Upper lobe of left lung (tissue), 4 donors: ENCODE data around the gene DENND1A.

Experiments used
- POLR2AphosphoS5 ChIP-seq, 2 donors: sonication (generic); formaldehyde crosslinking; IDR thresholded peaks; one replicate each; pipeline ENCODE4 v1.5.1; 2017; ENCODE audit warnings: antibody characterized with exemption in 2 of 2
- TF ChIP-seq, protein P1 (sequence below), 6 experiments: fragments of 450-650 bp in 4 of 6; fragments of 200-600 bp in 2 of 6; sonication (generic) in 2 of 6; IDR thresholded peaks; one replicate each; pipeline ENCODE4 v1.5.1; 2016 to 2019; ENCODE audit warnings: antibody characterized with exemption in 6 of 6

GRCh38 chr9:123846966-123847365 lies 83.0 kb downstream of the DENND1A start:
- TF ChIP-seq, protein P1, sequence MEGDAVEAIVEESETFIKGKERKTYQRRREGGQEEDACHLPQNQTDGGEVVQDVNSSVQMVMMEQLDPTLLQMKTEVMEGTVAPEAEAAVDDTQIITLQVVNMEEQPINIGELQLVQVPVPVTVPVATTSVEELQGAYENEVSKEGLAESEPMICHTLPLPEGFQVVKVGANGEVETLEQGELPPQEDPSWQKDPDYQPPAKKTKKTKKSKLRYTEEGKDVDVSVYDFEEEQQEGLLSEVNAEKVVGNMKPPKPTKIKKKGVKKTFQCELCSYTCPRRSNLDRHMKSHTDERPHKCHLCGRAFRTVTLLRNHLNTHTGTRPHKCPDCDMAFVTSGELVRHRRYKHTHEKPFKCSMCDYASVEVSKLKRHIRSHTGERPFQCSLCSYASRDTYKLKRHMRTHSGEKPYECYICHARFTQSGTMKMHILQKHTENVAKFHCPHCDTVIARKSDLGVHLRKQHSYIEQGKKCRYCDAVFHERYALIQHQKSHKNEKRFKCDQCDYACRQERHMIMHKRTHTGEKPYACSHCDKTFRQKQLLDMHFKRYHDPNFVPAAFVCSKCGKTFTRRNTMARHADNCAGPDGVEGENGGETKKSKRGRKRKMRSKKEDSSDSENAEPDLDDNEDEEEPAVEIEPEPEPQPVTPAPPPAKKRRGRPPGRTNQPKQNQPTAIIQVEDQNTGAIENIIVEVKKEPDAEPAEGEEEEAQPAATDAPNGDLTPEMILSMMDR (IDR thresholded peaks at IDR 0.05): no peak
- no peak for TF ChIP-seq POLR2AphosphoS5 (IDR thresholded peaks at IDR 0.05)
